Pancreas (tissue), 10 donors: ENCODE results near the gene AJM1. TPM values are rescaled to one million over a fixed set of nuclear protein-coding genes. Genes with fewer than 3 reads are reported as not detected.
"Not testable (repeated sequence)": the region's sequence is repeated elsewhere in the genome, so short reads cannot be mapped to it uniquely, and the experiment has no call there.

Experiments used
- ATAC-seq, 4 donors: fragments of 200-7000 bp; cut with Tn5 transposase; one replicate each; pipeline versions ENCODE4 v1.8.0 to v1.9.1; 2020; ENCODE audit warnings: mild to moderate bottlenecking in 4 of 4, moderate library complexity in 4 of 4
- DNase-seq, 6 donors: peaks; one replicate each; pipeline ENCODE4 v3.0.0-alpha.2; 2020
- FAIRE-seq: peaks from 2 replicates; lab custom pipeline; 2012; peaks lifted over from hg19 to GRCh38; lab: Jason Lieb, UNC
- H3K27ac ChIP-seq, 4 donors: fragments of 200-600 bp; sonication (generic); 1 replicate in 3 of 4; 2 replicates in 1 of 4; pipeline versions ENCODE4 v1.5.0 to v1.8.0; 2020
- H3K27me3 ChIP-seq, 4 donors: fragments of 200-600 bp; one replicate each; pipeline ENCODE4 v1.8.0; 2021
- H3K36me3 ChIP-seq, 3 donors: fragments of 200-600 bp; sonication (generic) in 1 of 3; one replicate each; pipeline versions ENCODE4 v1.5.0 to v1.8.0; 2020 to 2021
- H3K4me1 ChIP-seq, 3 donors: fragments of 200-600 bp; one replicate each; pipeline ENCODE4 v1.8.0; 2021
- H3K4me3 ChIP-seq, 4 donors: fragments of 200-600 bp; sonication (generic) in 2 of 4; one replicate each; pipeline versions ENCODE4 v1.5.0 to v1.8.0; 2020 to 2021
- H3K9me3 ChIP-seq, 4 donors: fragments of 200-600 bp; one replicate each; pipeline ENCODE4 v1.8.0; 2021
- WGBS, 2 donors: extraction: QIAGEN DNeasy Blood & Tissue Kit; methylation state at CpG; one replicate each; pipeline ENCODE4 v1.1.7; 2013; 5-methylcytosine and 5-hydroxymethylcytosine counted together
- intact Hi-C, 3 donors: fragments of 100-400 bp; cut with DNase I; formaldehyde crosslinking; loops; one replicate each; pipeline versions ENCODE4 v1.11.1 to v1.14.2; 2022
- polyA plus RNA-seq, 2 donors: library from polyadenylated mRNA; stranded (reverse); fragments of 200-250 nt; gene quantifications; one replicate each; pipeline ENCODE4 v1.2.3, GENCODE V29; 2013
- total RNA-seq, 6 donors: library from RNA; stranded (reverse); fragmentation: NEBNext Ultra II Directional in 4 of 6; extraction: Animal tissue kit (Norgen Biotek cat#: 25700) in 4 of 6; gene quantifications; one replicate each; pipeline versions ENCODE4 v1.2.1 to v1.2.4, GENCODE V29; 2021 to 2023
- TF ChIP-seq, protein P1 (sequence below), 4 donors: fragments of 200-600 bp; sonication (generic) in 3 of 4; IDR thresholded peaks; one replicate each; pipeline versions ENCODE4 v1.5.0 to v1.8.0; 2021; ENCODE audit warnings: antibody characterized with exemption in 4 of 4
- donor health status: healthy with polysubstance abuse.
- donor health status: DM: no; HTN: no; CAD: no; lungs with moderate emphysema.
- donor health status: DM: no; HTN: no; CAD: no.
- donor health status: control.
- donor health status: control.
- donor health status: Bipolar disorder and iron deficiency.
- donor health status: DM: yes; HTN: yes; CAD: no.
- donor health status: DM: no; HTN: no; CAD: no.
- donor health status: DM: no; HTN: no; CAD: no.
- donor health status: DM: yes; HTN: yes; CAD: no.

AJM1 gene
- total and polyA plus RNA-seq, 8 donors, result 2.9 to 11.7 (median 5.0) TPM

DNA sequence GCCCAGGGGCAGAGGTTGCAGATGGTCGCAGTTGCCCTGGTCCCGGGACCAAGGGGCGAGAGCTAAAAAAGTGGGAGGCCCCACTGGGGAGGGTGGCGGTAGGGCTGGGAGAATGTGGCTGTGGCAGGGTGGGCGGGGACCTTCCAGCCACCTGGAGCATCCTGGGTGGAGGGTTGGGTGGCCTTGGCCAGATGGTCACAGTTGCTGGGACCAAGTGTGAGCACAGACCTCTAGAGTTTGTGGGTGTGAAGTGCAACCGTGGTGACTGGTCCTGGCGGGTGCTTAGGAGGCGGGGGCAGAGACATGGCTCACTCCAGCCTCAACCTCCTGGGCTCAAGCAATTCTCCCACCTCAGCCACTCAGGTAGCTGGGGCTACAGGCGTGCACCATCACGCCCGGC lies 38.4 kb downstream of the AJM1 start:
- Histone ChIP-seq H3K9me3 (no peaks in the 10 kb centered on the region), H3K27ac (peak overlapping the region in 1 of 4 donors; percentile 83), H3K27me3 (no peaks in the 10 kb centered on the region), H3K4me3 (no peak overlapping the region), H3K4me1 (peaks cover 0 to 23% (median 5%) of the 10 kb centered on the region in 3 donors), H3K36me3 (no peaks in the 10 kb centered on the region)
- DNase-seq (no peak), FAIRE-seq (no peak), ATAC-seq (no peak)
- 80 to 89% methylated on average over 10 to 11 of the region's 11 CpGs for WGBS, 2 donors
- TF ChIP-seq, protein P1, sequence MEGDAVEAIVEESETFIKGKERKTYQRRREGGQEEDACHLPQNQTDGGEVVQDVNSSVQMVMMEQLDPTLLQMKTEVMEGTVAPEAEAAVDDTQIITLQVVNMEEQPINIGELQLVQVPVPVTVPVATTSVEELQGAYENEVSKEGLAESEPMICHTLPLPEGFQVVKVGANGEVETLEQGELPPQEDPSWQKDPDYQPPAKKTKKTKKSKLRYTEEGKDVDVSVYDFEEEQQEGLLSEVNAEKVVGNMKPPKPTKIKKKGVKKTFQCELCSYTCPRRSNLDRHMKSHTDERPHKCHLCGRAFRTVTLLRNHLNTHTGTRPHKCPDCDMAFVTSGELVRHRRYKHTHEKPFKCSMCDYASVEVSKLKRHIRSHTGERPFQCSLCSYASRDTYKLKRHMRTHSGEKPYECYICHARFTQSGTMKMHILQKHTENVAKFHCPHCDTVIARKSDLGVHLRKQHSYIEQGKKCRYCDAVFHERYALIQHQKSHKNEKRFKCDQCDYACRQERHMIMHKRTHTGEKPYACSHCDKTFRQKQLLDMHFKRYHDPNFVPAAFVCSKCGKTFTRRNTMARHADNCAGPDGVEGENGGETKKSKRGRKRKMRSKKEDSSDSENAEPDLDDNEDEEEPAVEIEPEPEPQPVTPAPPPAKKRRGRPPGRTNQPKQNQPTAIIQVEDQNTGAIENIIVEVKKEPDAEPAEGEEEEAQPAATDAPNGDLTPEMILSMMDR (IDR thresholded peaks at IDR 0.05), result no peak
- intact Hi-C loops, result no loop called here

DNA sequence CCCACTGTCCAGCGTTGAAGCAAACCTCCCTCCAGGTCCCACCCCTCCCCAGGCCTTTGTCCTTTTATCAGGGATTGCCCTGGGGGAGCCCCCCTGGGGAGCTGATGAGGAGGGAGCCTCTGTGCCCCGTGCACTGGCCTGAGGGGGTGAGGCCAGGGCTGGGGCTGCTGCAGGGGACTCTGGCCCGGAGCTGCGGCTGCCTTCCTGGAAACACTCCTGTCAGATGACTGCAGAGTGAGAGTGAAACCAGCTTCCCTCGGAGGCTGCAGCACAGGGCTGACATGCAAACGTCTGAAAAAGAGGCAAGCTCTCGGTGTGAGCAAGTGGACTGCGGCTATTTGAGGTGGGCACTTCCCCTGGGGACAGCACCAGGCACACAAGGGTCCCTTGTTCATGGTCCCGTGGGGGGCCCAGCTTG lies 39.4 kb downstream of the AJM1 start:
- no peaks in the 10 kb centered on the region for H3K9me3 ChIP-seq
- FAIRE-seq (no peak), ATAC-seq (peak in 2 of 4 donors; percentile 62 to 70), DNase-seq (peak in 2 of 6 donors; percentile 59 to 69)
- intact Hi-C loops, result no loop called here
- no peaks in the 10 kb centered on the region for H3K27me3 ChIP-seq
- H3K36me3 ChIP-seq, result no peaks in the 10 kb centered on the region
- TF ChIP-seq, protein P1 (IDR thresholded peaks at IDR 0.05), result no peak
- peaks cover 0 to 24% (median 7%) of the 10 kb centered on the region in 3 donors for H3K4me1 ChIP-seq
- H3K27ac ChIP-seq, result peak overlapping the region in 3 of 4 donors; percentile 16 to 83 (median 81)
- peak overlapping the region in 1 of 4 donors; percentile 7 for H3K4me3 ChIP-seq
- WGBS, 2 donors, result 22 to 27% methylated on average over 9 of the region's 9 CpGs

DNA sequence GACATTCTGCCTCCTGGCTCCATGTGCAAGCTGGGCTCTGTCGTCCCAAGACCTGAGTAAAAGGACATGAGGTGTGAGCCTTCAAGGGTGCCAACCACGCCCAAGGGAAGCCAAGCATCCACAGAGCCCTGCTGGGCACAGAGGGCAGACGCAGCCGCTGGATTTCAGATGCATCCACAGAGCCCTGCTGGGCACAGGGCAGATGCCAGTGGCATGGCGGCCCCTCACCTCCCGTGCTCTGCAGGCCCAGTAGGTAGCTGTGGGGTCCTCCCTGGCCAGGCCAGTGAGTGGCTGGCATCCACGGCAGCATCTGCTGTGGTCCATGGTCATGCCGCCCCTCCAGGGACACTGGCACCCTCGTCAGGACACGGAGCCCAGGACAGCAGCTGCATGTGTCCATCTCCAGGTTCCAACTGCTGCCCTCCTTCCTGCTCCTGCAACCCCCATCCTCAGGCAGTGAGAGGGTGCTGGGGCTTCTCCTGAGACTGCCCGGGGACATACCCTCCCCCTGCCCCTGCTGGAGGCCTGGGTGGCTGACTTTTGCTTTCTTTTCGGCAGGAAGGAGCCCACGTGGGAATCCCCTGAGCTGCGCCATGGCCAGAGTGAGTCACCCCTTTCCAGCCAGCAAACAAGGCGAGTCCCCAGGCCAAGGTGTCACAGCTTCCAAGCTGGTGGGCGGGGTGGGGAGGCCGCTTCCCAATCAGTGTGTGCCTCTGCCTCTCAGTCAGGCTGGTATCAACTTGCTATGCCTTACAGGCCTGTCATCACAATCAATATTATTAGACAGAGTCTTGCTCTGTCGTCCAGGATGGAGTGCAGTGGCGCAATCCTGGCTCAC lies 40.0 kb downstream of the AJM1 start:
- FAIRE-seq, result no peak
- H3K4me3 ChIP-seq, result peak overlapping the region in 1 of 4 donors; percentile 7
- TF ChIP-seq, protein P1 (IDR thresholded peaks at IDR 0.05), result no peak

DNA sequence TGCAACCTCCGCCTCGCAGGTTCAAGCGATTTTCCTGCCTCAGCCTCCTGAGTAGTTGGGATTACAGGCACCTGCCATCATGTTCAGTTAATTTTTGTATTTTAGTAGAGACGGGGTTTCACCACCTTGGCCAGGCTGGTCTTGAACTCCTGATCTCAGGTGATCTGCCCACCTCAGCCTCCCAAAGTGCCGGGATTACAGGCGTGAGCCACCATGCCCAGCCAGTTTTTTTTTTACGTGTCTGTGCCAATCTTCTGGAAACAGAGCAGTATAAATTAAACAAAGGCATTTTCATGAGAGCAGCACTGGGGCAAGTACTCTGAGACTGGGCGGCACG lies 40.6 kb downstream of the AJM1 start:
- ATAC-seq, intact Hi-C loops: not testable (repeated sequence)

More for the DNA sequence above, 40.0 kb downstream of the AJM1 start:
- Histone ChIP-seq H3K27me3 (no peaks in the 10 kb centered on the region), H3K4me1 (peaks cover 0 to 26% (median 7%) of the 10 kb centered on the region in 3 donors), H3K36me3 (no peaks in the 10 kb centered on the region), H3K27ac (peak overlapping the region in 3 of 4 donors; percentile 22 to 83 (median 81)), H3K9me3 (no peaks in the 10 kb centered on the region)
- intact Hi-C loops, result no loop called here
- peak; percentile 5 to 68 (median 34) for ATAC-seq
- DNase-seq, result peak; percentile 51 to 74 (median 66)
- WGBS, 2 donors, result 70 to 74% methylated on average over 19 of the region's 19 CpGs

DNA sequence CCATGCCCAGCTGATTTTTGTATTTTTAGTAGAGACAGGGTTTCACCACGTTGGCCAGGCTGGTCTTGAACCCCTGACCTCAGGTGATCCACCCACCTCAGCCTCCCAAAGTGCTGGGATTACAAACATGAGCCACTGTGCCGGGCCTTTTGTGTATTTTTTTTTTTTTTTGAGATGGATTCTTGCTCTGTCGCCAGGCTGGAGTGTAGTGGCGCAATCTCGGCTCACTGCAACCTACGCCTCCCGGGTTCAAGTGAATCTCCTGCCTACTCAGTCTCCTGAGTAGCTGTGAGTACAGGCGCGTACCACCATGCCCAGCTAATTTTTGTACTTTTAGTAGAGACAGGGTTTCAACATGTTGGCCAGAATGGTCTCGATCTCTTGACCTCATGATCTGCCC lies 41.4 kb downstream of the AJM1 start:
- peaks cover 0 to 33% (median 7%) of the 10 kb centered on the region in 3 donors for H3K4me1 ChIP-seq
- 87 to 90% methylated on average over 10 of the region's 10 CpGs for WGBS, 2 donors
- H3K27ac ChIP-seq, result peak overlapping the region in 1 of 4 donors; percentile 83
- H3K9me3 ChIP-seq, FAIRE-seq, H3K27me3 ChIP-seq, H3K4me3 ChIP-seq, DNase-seq, ATAC-seq, H3K36me3 ChIP-seq, intact Hi-C loops: not testable (repeated sequence)

More for the DNA sequence above, 40.6 kb downstream of the AJM1 start:
- H3K9me3 ChIP-seq, DNase-seq, H3K4me3 ChIP-seq, H3K36me3 ChIP-seq, H3K27me3 ChIP-seq, FAIRE-seq: not testable (repeated sequence)
- Histone ChIP-seq H3K27ac (peak overlapping the region in 2 of 4 donors; percentile 81 to 83), H3K4me1 (peaks cover 0 to 32% (median 7%) of the 10 kb centered on the region in 3 donors)
- WGBS, 2 donors, result 76 to 83% methylated on average over 9 of the region's 9 CpGs
